ENCODE results near the gene PI4K2B. TPM values are rescaled to one million over a fixed set of nuclear protein-coding genes. Genes with fewer than 3 reads are reported as not detected.

PI4K2B gene
- total RNA-seq, 1 experiment from 2014 or later: 10.3 TPM

DNA sequence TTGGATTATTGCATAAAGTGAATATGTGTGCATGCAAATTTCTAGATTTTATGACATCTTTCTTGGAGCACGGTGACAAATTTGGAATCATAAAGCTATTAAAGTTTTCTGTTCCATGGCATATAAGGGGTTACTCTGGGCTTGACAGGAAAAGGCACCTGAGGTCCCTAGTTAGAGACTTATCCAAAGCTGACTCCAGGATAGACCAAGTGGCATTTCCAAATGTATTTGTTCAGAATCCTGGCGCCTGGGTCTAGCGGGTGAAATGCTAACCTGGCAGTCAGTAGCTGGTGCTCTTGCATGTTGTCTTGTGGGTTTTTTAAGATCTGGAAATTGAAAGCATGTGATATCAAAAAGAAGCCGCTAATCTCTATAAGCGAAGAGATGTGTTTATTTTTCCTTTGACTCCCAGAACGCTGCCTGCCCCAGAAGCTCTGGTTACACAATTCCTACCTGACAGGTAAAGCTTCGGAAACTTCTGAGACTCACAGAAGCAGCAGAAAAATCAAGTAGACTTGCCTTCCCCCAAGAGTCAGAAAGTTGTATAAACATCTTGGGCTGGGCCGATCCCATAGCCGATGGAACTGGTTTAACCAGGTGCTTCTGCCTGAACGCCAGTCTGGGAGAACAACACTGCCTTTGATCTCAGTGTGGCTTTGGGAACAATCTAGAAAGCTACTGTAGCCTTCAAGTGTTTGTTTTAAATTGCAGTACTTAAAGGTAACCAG lies 65.8 kb downstream of the PI4K2B start:
- no peak overlapping the region for H3K4me3 Mint-ChIP-seq
- no CpG with 5 or more reads among the region's 10 CpGs for WGBS (ENCODE audit: extremely low coverage, insufficient read length, low lambda C conversion rate)
- no peaks in the 10 kb centered on the region for H3K4me1 ChIP-seq (ENCODE audit: insufficient read depth, low read length)
- H3K14ac ChIP-seq (ENCODE audit: insufficient read depth, low read length): no peak overlapping the region
- H3K18ac ChIP-seq (ENCODE audit: insufficient read length, low read depth, low read length): no peak overlapping the region
- H3K79me2 ChIP-seq (ENCODE audit: insufficient read depth, low read length): no peaks in the 10 kb centered on the region
- no peak overlapping the region for H2BK5ac ChIP-seq (ENCODE audit: insufficient read length, low read length)
- H2BK12ac ChIP-seq (ENCODE audit: insufficient read length, low read depth, low read length): no peak overlapping the region
- H3K79me1 ChIP-seq (ENCODE audit: insufficient read depth, low read depth, low read length, poor library complexity, severe bottlenecking): no peaks in the 10 kb centered on the region
- H3T11ph ChIP-seq (ENCODE audit: low read length): no peak overlapping the region
- H3K9me3 Mint-ChIP-seq: no peaks in the 10 kb centered on the region
- H3K27ac Mint-ChIP-seq: no peak overlapping the region
- no peak overlapping the region for H3K4me2 ChIP-seq (ENCODE audit: insufficient read depth, insufficient read length, low read length)
- H3K9me3 ChIP-seq (ENCODE audit: control insufficient read depth, low read depth, low read length): no peaks in the 10 kb centered on the region
- TF ChIP-seq, protein P1, sequence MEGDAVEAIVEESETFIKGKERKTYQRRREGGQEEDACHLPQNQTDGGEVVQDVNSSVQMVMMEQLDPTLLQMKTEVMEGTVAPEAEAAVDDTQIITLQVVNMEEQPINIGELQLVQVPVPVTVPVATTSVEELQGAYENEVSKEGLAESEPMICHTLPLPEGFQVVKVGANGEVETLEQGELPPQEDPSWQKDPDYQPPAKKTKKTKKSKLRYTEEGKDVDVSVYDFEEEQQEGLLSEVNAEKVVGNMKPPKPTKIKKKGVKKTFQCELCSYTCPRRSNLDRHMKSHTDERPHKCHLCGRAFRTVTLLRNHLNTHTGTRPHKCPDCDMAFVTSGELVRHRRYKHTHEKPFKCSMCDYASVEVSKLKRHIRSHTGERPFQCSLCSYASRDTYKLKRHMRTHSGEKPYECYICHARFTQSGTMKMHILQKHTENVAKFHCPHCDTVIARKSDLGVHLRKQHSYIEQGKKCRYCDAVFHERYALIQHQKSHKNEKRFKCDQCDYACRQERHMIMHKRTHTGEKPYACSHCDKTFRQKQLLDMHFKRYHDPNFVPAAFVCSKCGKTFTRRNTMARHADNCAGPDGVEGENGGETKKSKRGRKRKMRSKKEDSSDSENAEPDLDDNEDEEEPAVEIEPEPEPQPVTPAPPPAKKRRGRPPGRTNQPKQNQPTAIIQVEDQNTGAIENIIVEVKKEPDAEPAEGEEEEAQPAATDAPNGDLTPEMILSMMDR (conservative IDR thresholded peaks at IDR 0.05): no peak
- no peak overlapping the region for H3K9ac ChIP-seq (ENCODE audit: extremely low read depth, insufficient read length, low read length)
- H3K23ac ChIP-seq (ENCODE audit: insufficient read length, low read depth, low read length): no peak overlapping the region
- no peak overlapping the region for H4K8ac ChIP-seq (replicated peaks; ENCODE audit: insufficient read length, low read depth, low read length)
- no peak overlapping the region for H2AK5ac ChIP-seq (ENCODE audit: insufficient read length, low read length)
- H2AFZ ChIP-seq (ENCODE audit: low read length): no peak overlapping the region
- no peaks in the 10 kb centered on the region for H4K20me1 ChIP-seq (ENCODE audit: control insufficient read depth, insufficient read depth, insufficient read length)
- H3K27me3 ChIP-seq (ENCODE audit: insufficient read depth, low read length): no peaks in the 10 kb centered on the region
- no peak overlapping the region for H3K56ac ChIP-seq (ENCODE audit: insufficient read length, low read depth, low read length)
- no peaks in the 10 kb centered on the region for H3K36me3 Mint-ChIP-seq (ENCODE audit: insufficient read depth in 1 of 3, low read depth in 3 of 3)
- no peak overlapping the region for H2BK20ac ChIP-seq (ENCODE audit: low read depth, low read length, poor library complexity, severe bottlenecking)
- H3K4ac ChIP-seq (ENCODE audit: low read depth, low read length): no peak overlapping the region
- DNase-seq: no peak
- no peak overlapping the region for H2BK15ac ChIP-seq (ENCODE audit: low read depth, low read length)
- no peaks in the 10 kb centered on the region for H3K23me2 ChIP-seq (ENCODE audit: insufficient read length, low read depth, low read length, poor library complexity, severe bottlenecking)
- H3K27ac ChIP-seq (ENCODE audit: insufficient read length, low read depth, low read length): no peak overlapping the region
- H3K27me3 Mint-ChIP-seq (ENCODE audit: low read depth): peaks cover 21% of the 10 kb centered on the region
- H3K4me1 Mint-ChIP-seq: peaks cover 10% of the 10 kb centered on the region in 2 experiments
- no peak overlapping the region for H4K91ac ChIP-seq (ENCODE audit: insufficient read length, low read depth, low read length)
- no peak overlapping the region for H2BK120ac ChIP-seq (ENCODE audit: low read depth, low read length, poor library complexity, severe bottlenecking)
- no peak overlapping the region for H4K5ac ChIP-seq (ENCODE audit: insufficient read length, low read depth, low read length)

All from H9 (cell line).